ENCODE measurements around the gene LAMC1.

GRCh38 chr1:183092350-183092749 is 69.1 kb downstream of the LAMC1 start:
- TF ChIP-seq CTCF (IDR thresholded peaks at IDR 0.05), result no peak
- TF ChIP-seq POLR2A (IDR thresholded peaks at IDR 0.05), result no peak

All from uterus (tissue), 2 donors.